Smooth muscle cell (in vitro differentiated cells): ENCODE results near the gene CFAP74. TPM values are rescaled to one million over a fixed set of nuclear protein-coding genes. Genes with fewer than 3 reads are reported as not detected.

ENCODE experiments used
- DNase-seq: peaks from one replicate; lab custom pipeline; 2025; ENCODE audit not compliant: unreplicated experiment; lab: John Stamatoyannopoulos, UW
- H2AFZ ChIP-seq: fragments of 200-600 bp; sonication (generic); 2 replicates; pipeline ENCODE4 v1.6.0; 2016; ENCODE audit warnings: antibody characterized with exemption, low read depth, mild to moderate bottlenecking
- H3F3A ChIP-seq: fragments of 200-600 bp; sonication (generic); 2 replicates; pipeline ENCODE4 v1.6.0; 2017; ENCODE audit warnings: antibody characterized with exemption, low read depth
- H3K27ac ChIP-seq: fragments of 200-600 bp; sonication (generic); 2 replicates; pipeline ENCODE4 v1.5.1; 2016; ENCODE audit warnings: low read depth, mild to moderate bottlenecking
- H3K27me3 ChIP-seq: fragments of 200-600 bp; sonication (generic); 2 replicates; pipeline ENCODE4 v1.6.1; 2016; ENCODE audit warnings: low read depth, mild to moderate bottlenecking
- H3K36me3 ChIP-seq: fragments of 200-600 bp; sonication (generic); 2 replicates; pipeline ENCODE4 v1.5.1; 2016; ENCODE audit warnings: low read depth
- H3K4me1 ChIP-seq: fragments of 200-600 bp; sonication (generic); 2 replicates; pipeline ENCODE4 v1.5.1; 2016; ENCODE audit warnings: low read depth
- H3K4me2 ChIP-seq: fragments of 200-600 bp; sonication (generic); 2 replicates; pipeline ENCODE4 v1.6.0; 2016; ENCODE audit warnings: mild to moderate bottlenecking
- H3K4me3 ChIP-seq: fragments of 200-600 bp; sonication (generic); 2 replicates; pipeline ENCODE4 v1.5.1; 2016; ENCODE audit warnings: mild to moderate bottlenecking
- H3K79me2 ChIP-seq: fragments of 200-600 bp; sonication (generic); 2 replicates; pipeline ENCODE4 v1.6.0; 2016; ENCODE audit warnings: low read depth, mild to moderate bottlenecking
- H3K9ac ChIP-seq: fragments of 200-600 bp; sonication (generic); 2 replicates; pipeline ENCODE4 v1.6.0; 2016; ENCODE audit warnings: low read depth
- H3K9me3 ChIP-seq: fragments of 200-600 bp; sonication (generic); replicated peaks from 2 replicates; pipeline ENCODE4 v1.5.1; 2016; ENCODE audit warnings: low read depth
- H4K20me1 ChIP-seq: fragments of 200-600 bp; sonication (generic); 2 replicates; pipeline ENCODE4 v1.6.0; 2016; ENCODE audit warnings: low read depth
- CTCF ChIP-seq: fragments of 200-600 bp; sonication (generic); IDR thresholded peaks from 2 replicates; pipeline ENCODE4 v1.5.1; 2017; ENCODE audit warnings: borderline replicate concordance, mild to moderate bottlenecking, antibody characterized with exemption; ENCODE audit not compliant: insufficient read depth, poor library complexity, severe bottlenecking
- WGBS: methylation state at CpG from one replicate; pipeline ENCODE4 v1.1.7; 2016; ENCODE audit warnings: low lambda C conversion rate; 5-methylcytosine and 5-hydroxymethylcytosine counted together
- polyA plus RNA-seq: library from polyadenylated mRNA; unstranded; fragments of >200 nt; fragmentation: Nextera tagmentation; extraction: Ambion mirVana; gene quantifications from 2 replicates; pipeline ENCODE4 v1.2.1, GENCODE V29; 2016
- total RNA-seq: library from RNA; depleted of rRNA; stranded (reverse); fragments of >200 nt; gene quantifications from 2 replicates; pipeline ENCODE4 v1.2.3, GENCODE V29; 2014

The CFAP74 gene
- total and polyA plus RNA-seq, 2 experiments from 2014 or later = not detected

GRCh38 chr1:1914101-1914970 lies 89.2 kb downstream of the CFAP74 start:
- Histone ChIP-seq H3K9ac (no peak overlapping the region), H3K4me2 (no peak overlapping the region), H3K36me3 (no peaks in the 10 kb centered on the region), H3K27me3 (no peaks in the 10 kb centered on the region), H3K9me3 (no peaks in the 10 kb centered on the region), H3K4me1 (peaks cover 7% of the 10 kb centered on the region), H3F3A (no peaks in the 10 kb centered on the region), H3K27ac (no peak overlapping the region), H3K79me2 (no peaks in the 10 kb centered on the region), H3K4me3 (no peak overlapping the region), H4K20me1 (no peaks in the 10 kb centered on the region), H2AFZ (no peak overlapping the region)
- 84% methylated on average over 20 of the region's 20 CpGs for WGBS
- no peak for TF ChIP-seq CTCF
- no peak for DNase-seq

GRCh38 chr1:1911350-1912041 lies 92.1 kb downstream of the CFAP74 start:
- Histone ChIP-seq H3K36me3 (no peaks in the 10 kb centered on the region), H2AFZ (no peak overlapping the region), H3K79me2 (peaks cover 8% of the 10 kb centered on the region), H3K27me3 (no peaks in the 10 kb centered on the region), H4K20me1 (no peaks in the 10 kb centered on the region), H3K9ac (no peak overlapping the region), H3K9me3 (no peaks in the 10 kb centered on the region), H3K4me2 (no peak overlapping the region), H3K4me3 (no peak overlapping the region), H3K27ac (no peak overlapping the region), H3F3A (no peaks in the 10 kb centered on the region), H3K4me1 (peaks cover 8% of the 10 kb centered on the region)
- TF ChIP-seq CTCF = no peak
- no peak for DNase-seq
- WGBS = 94% methylated on average over 13 of the region's 13 CpGs

GRCh38 chr1:1910651-1911331 lies 92.8 kb downstream of the CFAP74 start:
- Histone ChIP-seq H3K4me3 (no peak overlapping the region), H3K9ac (no peak overlapping the region), H3K4me2 (no peak overlapping the region), H3K4me1 (peaks cover 8% of the 10 kb centered on the region), H3F3A (no peaks in the 10 kb centered on the region), H4K20me1 (no peaks in the 10 kb centered on the region), H3K36me3 (no peaks in the 10 kb centered on the region), H3K79me2 (peaks cover 8% of the 10 kb centered on the region), H3K9me3 (no peaks in the 10 kb centered on the region), H3K27ac (no peak overlapping the region), H2AFZ (no peak overlapping the region), H3K27me3 (no peaks in the 10 kb centered on the region)
- DNase-seq = no peak
- 98% methylated on average over 22 of the region's 22 CpGs for WGBS
- no peak for TF ChIP-seq CTCF
